RWPE2 (cell line): ENCODE data around the gene DHRS7C.

ENCODE experiments used
- ATAC-seq: fragments of 200-7000 bp; cut with Tn5 transposase; 3 replicates; pipeline ENCODE4 v1.9.1; 2021; ENCODE audit warnings: low read depth
- DNase-seq: peaks from one replicate; pipeline ENCODE4 v3.0.0-alpha.2; 2020; ENCODE audit warnings: low spot score
- H3K27ac ChIP-seq: fragments of 450-650 bp; 2 replicates; pipeline ENCODE4 v1.5.1; 2017; ENCODE audit warnings: mild to moderate bottlenecking; ENCODE audit not compliant: poor library complexity, severe bottlenecking
- H3K27me3 ChIP-seq: fragments of 250-450 bp; sonication (Bioruptor Pico); 2 replicates; pipeline ENCODE4 v1.5.1; 2021; ENCODE audit warnings: mild to moderate bottlenecking, moderate library complexity; ENCODE audit not compliant: insufficient read depth, poor library complexity, severe bottlenecking
- H3K36me3 ChIP-seq: fragments of 250-450 bp; sonication (Bioruptor Pico); 2 replicates; pipeline ENCODE4 v1.5.1; 2020; ENCODE audit warnings: low read depth, mild to moderate bottlenecking, moderate library complexity
- H3K4me1 ChIP-seq: fragments of 250-450 bp; sonication (Bioruptor Pico); 2 replicates; pipeline ENCODE4 v1.5.1; 2021; ENCODE audit warnings: mild to moderate bottlenecking, moderate library complexity; ENCODE audit not compliant: insufficient read depth, poor library complexity, severe bottlenecking
- H3K4me3 ChIP-seq: fragments of 250-450 bp; sonication (Bioruptor Pico); 2 replicates; pipeline ENCODE4 v1.5.1; 2021; ENCODE audit warnings: mild to moderate bottlenecking, moderate library complexity; ENCODE audit not compliant: severe bottlenecking
- H3K9me3 ChIP-seq: fragments of 250-450 bp; sonication (Bioruptor Pico); 2 replicates; pipeline ENCODE4 v1.5.1; 2021; ENCODE audit warnings: mild to moderate bottlenecking, moderate library complexity; ENCODE audit not compliant: severe bottlenecking
- TF ChIP-seq, protein P1 (sequence below): fragments of 450-650 bp; IDR thresholded peaks from one replicate; pipeline ENCODE4 v1.5.1; 2017; ENCODE audit warnings: mild to moderate bottlenecking, moderate library complexity; ENCODE audit not compliant: poor library complexity, severe bottlenecking

Gene DHRS7C

DNA sequence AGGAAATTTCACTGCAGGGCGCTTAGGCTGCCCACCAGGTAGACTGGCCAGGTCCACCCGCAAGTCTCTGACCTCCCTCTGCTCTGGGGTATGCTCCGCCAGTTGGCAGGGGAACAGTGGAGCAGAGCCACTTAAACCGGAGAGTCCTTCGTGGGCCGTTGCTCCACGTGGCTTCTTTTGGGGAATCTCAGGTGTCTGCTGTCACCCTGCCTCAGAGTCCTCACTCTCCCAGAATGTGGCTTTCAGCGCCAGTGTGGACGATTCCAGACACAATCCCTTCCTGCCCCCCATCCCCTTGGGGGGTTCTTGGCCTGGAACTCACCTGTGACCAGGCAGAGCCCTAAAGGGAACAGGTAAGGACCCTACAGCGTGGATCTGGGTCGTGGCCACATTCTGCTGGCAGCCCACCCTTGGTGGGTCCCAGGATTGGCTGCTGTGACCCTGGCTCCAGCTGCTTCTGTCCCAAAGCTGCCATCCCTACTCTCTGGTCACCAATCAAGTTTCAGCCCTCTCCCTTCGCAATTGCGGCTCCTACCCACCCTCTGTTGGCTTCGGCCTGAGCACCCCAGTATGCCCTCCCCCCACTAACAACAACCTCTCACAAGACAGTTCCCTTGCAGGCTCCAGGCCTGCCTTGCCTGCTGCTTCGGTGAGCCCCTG, 22.2 kb downstream of the DHRS7C start:
- ATAC-seq: no peak
- H3K9me3 ChIP-seq: no peaks in the 10 kb centered on the region
- no peaks in the 10 kb centered on the region for H3K27me3 ChIP-seq
- H3K36me3 ChIP-seq: no peaks in the 10 kb centered on the region
- H3K4me1 ChIP-seq: no peaks in the 10 kb centered on the region
- H3K27ac ChIP-seq: no peak overlapping the region
- TF ChIP-seq, protein P1, sequence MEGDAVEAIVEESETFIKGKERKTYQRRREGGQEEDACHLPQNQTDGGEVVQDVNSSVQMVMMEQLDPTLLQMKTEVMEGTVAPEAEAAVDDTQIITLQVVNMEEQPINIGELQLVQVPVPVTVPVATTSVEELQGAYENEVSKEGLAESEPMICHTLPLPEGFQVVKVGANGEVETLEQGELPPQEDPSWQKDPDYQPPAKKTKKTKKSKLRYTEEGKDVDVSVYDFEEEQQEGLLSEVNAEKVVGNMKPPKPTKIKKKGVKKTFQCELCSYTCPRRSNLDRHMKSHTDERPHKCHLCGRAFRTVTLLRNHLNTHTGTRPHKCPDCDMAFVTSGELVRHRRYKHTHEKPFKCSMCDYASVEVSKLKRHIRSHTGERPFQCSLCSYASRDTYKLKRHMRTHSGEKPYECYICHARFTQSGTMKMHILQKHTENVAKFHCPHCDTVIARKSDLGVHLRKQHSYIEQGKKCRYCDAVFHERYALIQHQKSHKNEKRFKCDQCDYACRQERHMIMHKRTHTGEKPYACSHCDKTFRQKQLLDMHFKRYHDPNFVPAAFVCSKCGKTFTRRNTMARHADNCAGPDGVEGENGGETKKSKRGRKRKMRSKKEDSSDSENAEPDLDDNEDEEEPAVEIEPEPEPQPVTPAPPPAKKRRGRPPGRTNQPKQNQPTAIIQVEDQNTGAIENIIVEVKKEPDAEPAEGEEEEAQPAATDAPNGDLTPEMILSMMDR: no peak
- H3K4me3 ChIP-seq: no peak overlapping the region
- no peak for DNase-seq

DNA sequence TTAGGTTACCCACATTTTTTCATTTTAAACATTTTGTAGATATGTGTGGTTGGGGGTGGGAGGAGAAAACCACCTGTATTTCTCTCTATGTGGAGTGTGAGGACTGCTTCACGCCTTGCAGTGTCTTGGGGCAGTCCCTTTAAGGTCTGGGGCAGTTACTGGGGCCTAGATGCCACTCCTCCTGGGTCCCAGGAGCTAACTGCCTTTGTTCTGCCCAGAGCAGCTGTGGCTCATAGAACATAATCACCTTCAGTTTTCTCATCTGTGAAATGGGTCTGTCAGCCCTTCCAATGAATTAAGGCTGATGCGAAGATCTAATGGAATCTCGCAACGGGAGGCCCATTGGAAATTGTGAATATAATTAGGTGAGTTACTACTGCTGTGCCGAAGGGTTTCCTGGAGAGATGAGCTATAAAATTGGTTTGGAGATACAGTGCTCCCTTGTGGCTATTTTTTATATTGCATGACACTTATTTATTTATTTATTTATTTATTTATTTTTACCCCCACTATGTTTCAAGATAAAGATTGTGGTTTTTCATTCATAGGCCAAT, 22.9 kb downstream of the DHRS7C start:
- H3K9me3 ChIP-seq: no peaks in the 10 kb centered on the region
- no peak for DNase-seq

DNA sequence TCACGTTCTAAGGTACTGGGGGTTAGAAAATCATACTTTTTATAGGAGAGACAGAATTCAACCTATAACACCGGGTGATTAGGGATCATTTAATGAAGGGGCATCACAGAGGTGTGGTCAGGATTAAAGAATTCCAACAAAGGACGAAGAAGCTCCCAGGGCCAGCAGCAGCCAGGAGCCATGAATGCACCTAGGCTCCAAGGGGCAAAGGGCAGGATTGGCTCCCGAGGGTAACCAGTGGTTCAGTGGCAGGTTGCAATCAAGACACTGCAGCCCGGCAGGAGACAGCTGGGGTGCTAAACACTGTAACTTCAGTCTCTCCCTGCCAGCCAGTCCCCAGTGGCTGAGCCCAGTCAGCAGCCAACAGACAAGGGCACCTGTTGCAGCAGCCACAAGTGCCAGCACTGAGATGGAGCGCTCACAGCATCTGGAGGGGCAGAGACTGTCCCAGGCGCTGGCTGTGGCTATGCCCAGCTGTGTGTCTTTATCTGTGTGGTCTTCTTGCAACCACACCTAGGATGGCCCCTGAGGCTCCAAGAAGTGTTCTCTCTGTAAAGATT, 23.9 kb downstream of the DHRS7C start:
- no peak overlapping the region for H3K4me3 ChIP-seq
- ATAC-seq (no peak), DNase-seq (no peak)
- no peak overlapping the region for H3K27ac ChIP-seq
- H3K4me1 ChIP-seq: no peaks in the 10 kb centered on the region
- TF ChIP-seq, protein P1: no peak
- H3K9me3 ChIP-seq: no peaks in the 10 kb centered on the region
- H3K36me3 ChIP-seq: no peaks in the 10 kb centered on the region
- H3K27me3 ChIP-seq: no peaks in the 10 kb centered on the region

More for the DNA sequence above, 22.9 kb downstream of the DHRS7C start:
- no peak; the same call in 2 of the 3 replicates for ATAC-seq
- H3K27me3 ChIP-seq: no peaks in the 10 kb centered on the region
- no peaks in the 10 kb centered on the region for H3K4me1 ChIP-seq
- H3K36me3 ChIP-seq: no peaks in the 10 kb centered on the region
- TF ChIP-seq, protein P1: peak; percentile 73
- H3K27ac ChIP-seq: no peak overlapping the region
- H3K4me3 ChIP-seq: no peak overlapping the region

DNA sequence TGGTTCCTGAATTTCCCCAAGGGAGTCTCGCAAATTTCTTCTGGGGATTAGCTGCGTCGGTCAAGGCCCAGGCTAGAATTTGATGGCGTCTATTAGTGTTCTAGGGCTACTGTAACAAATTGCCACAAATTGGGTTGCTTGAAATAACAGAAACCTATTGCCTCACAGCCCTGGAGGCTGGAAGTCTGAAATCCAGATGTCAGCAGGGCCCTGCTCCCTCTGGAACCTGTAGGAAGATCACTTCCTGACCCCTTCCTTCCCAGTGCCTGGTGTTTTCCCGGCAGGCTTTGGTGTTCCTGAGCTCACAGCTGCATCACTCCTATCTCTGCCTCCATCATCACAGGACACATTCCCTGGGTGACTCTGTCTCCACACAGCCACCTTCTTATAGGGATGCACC, 24.4 kb downstream of the DHRS7C start:
- Histone ChIP-seq H3K9me3 (no peaks in the 10 kb centered on the region), H3K27ac (no peak overlapping the region), H3K4me3 (no peak overlapping the region), H3K27me3 (no peaks in the 10 kb centered on the region), H3K4me1 (no peaks in the 10 kb centered on the region), H3K36me3 (no peaks in the 10 kb centered on the region)
- ATAC-seq (no peak), DNase-seq (no peak)
- TF ChIP-seq, protein P1: no peak

DNA sequence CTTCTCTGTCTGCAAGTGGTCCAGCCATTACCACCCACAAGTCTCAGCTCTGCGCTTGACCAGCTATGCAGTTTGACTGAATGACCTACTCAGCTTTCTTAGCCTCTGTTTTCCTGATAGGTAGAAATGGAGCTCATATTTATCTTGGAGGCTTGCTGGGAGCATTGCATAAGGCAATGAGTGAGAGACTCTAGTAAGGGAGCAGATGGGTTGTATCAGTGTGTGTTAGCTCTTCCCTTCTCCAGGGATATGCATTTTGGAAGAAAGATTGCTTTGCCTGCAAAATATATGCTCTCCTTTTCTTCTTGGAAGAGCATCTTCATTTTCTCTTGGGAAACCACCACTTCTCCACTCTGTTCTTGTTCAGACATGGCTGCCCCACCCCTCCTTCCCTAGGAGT, 26.1 kb downstream of the DHRS7C start:
- no peak for ATAC-seq
- TF ChIP-seq, protein P1: no peak
- Histone ChIP-seq H3K36me3 (no peaks in the 10 kb centered on the region), H3K4me3 (no peak overlapping the region), H3K4me1 (no peaks in the 10 kb centered on the region), H3K9me3 (no peaks in the 10 kb centered on the region), H3K27ac (no peak overlapping the region), H3K27me3 (no peaks in the 10 kb centered on the region)
- no peak for DNase-seq
